Type B pancreatic cell (in vitro differentiated cells): ENCODE measurements around the gene CTNNB1. TPM values are rescaled to one million over a fixed set of nuclear protein-coding genes. Genes with fewer than 3 reads are reported as not detected.

ENCODE experiments used
- DNase-seq: peaks from one replicate; pipeline ENCODE4 v3.0.0; 2021; ENCODE audit warnings: mixed read lengths; ENCODE audit not compliant: unreplicated experiment; ENCODE audit errors: extremely low spot score
- H3K27ac Mint-ChIP-seq: 2 replicates; pipeline ENCODE4 v1.8.0; 2021; ENCODE audit warnings: mild to moderate bottlenecking, mixed read lengths
- H3K27me3 Mint-ChIP-seq: 2 replicates; pipeline ENCODE4 v1.8.0; 2021; ENCODE audit warnings: mixed read lengths
- H3K36me3 Mint-ChIP-seq: 2 replicates; pipeline ENCODE4 v1.8.0; 2021; ENCODE audit warnings: mixed read lengths
- H3K4me1 Mint-ChIP-seq: one replicate; pipeline ENCODE4 v1.8.0; 2021; ENCODE audit warnings: mixed read lengths; ENCODE audit not compliant: unreplicated experiment
- H3K4me3 Mint-ChIP-seq: 2 replicates; pipeline ENCODE4 v1.8.0; 2021; ENCODE audit warnings: mild to moderate bottlenecking, mixed read lengths
- H3K9me3 Mint-ChIP-seq: 2 replicates; pipeline ENCODE4 v1.8.0; 2021; ENCODE audit warnings: mixed read lengths
- total RNA-seq: library from RNA; stranded (reverse); gene quantifications from 2 replicates; pipeline ENCODE4 v1.2.1, GENCODE V29; 2021; ENCODE audit warnings: low replicate concordance
- TF ChIP-seq, protein P1 (sequence below): fragments of 200-600 bp; sonication (generic); conservative IDR thresholded peaks from 2 replicates; pipeline ENCODE4 v1.5.0; 2021; ENCODE audit warnings: antibody characterized with exemption, mild to moderate bottlenecking

CTNNB1 gene
- total RNA-seq, 1 donor from 2014 or later, result 471 TPM

DNA sequence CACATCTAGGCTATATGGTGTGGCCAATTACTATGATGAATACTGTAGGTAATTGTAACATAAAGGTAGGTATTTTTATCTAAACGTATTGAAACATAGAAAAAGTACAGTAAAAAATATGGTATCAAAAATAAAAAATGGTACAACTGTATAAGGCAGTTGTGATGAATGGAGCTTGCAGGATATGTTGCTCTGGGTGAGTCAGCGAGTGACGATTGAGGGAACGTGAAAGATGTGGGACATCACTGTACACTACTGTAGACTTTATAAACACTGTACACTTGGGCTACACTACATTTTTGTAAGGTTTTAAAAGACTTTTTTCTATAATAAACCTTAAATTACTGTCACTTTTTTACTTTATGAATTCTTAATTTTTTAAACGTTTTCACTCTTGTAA lies 10.3 kb downstream of the CTNNB1 start:
- H3K4me1 Mint-ChIP-seq, result peaks cover 61% of the 10 kb centered on the region
- no peak overlapping the region for H3K4me3 Mint-ChIP-seq
- H3K9me3 Mint-ChIP-seq, result peaks cover 24% of the 10 kb centered on the region
- peaks cover 38% of the 10 kb centered on the region for H3K36me3 Mint-ChIP-seq
- H3K27ac Mint-ChIP-seq, result peak overlapping the region; percentile 38
- no peak for DNase-seq
- TF ChIP-seq, protein P1, sequence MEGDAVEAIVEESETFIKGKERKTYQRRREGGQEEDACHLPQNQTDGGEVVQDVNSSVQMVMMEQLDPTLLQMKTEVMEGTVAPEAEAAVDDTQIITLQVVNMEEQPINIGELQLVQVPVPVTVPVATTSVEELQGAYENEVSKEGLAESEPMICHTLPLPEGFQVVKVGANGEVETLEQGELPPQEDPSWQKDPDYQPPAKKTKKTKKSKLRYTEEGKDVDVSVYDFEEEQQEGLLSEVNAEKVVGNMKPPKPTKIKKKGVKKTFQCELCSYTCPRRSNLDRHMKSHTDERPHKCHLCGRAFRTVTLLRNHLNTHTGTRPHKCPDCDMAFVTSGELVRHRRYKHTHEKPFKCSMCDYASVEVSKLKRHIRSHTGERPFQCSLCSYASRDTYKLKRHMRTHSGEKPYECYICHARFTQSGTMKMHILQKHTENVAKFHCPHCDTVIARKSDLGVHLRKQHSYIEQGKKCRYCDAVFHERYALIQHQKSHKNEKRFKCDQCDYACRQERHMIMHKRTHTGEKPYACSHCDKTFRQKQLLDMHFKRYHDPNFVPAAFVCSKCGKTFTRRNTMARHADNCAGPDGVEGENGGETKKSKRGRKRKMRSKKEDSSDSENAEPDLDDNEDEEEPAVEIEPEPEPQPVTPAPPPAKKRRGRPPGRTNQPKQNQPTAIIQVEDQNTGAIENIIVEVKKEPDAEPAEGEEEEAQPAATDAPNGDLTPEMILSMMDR, result no peak
- H3K27me3 Mint-ChIP-seq, result no peaks in the 10 kb centered on the region

DNA sequence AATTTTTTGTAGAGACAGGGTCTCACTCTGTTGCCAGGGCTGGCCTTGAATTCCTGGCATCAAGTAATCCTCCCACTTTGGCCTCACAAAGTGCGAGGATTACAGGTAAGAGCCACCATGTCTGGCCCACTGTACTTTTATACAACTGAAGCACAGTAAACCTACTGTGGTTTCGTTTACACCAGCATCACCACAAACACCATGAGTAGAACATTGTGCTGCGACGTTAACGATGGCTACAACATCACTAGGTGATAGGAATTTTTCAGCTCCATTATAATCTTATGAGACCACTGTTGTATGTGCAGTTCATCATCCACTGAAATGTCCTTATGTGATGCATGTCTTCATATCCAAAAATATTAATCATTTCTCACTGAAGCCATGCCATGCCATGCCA lies 11.7 kb downstream of the CTNNB1 start:
- H3K27me3 Mint-ChIP-seq, result no peaks in the 10 kb centered on the region
- H3K4me3 Mint-ChIP-seq, result no peak overlapping the region
- H3K4me1 Mint-ChIP-seq, result peaks cover 61% of the 10 kb centered on the region
- H3K36me3 Mint-ChIP-seq, result peaks cover 41% of the 10 kb centered on the region
- H3K27ac Mint-ChIP-seq, result no peak overlapping the region
- peaks cover 24% of the 10 kb centered on the region for H3K9me3 Mint-ChIP-seq
- TF ChIP-seq, protein P1, result no peak
- DNase-seq, result no peak

DNA sequence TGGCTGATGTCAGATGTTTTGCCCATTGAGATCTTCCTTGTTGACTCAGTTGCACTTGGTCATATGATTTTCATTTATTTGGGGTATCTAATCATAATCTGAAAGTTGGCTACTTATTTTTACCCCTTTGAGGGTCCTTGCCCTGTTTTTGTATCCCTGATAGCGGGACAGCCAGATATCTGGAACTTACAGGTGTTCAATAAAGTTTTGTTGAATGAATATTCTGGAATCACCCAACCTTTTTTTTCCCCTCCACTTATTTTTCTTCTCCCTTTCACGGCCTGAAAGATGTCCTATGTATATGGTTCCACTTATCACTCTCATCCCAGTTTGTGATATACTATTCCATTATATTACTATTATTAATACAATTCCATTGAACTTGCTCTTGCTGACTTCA lies 12.8 kb downstream of the CTNNB1 start:
- H3K4me3 Mint-ChIP-seq, result no peak overlapping the region
- TF ChIP-seq, protein P1, result no peak
- peaks cover 41% of the 10 kb centered on the region for H3K36me3 Mint-ChIP-seq
- peaks cover 24% of the 10 kb centered on the region for H3K9me3 Mint-ChIP-seq
- no peak overlapping the region for H3K27ac Mint-ChIP-seq
- DNase-seq, result no peak
- H3K27me3 Mint-ChIP-seq, result no peaks in the 10 kb centered on the region
- H3K4me1 Mint-ChIP-seq, result peaks cover 60% of the 10 kb centered on the region

DNA sequence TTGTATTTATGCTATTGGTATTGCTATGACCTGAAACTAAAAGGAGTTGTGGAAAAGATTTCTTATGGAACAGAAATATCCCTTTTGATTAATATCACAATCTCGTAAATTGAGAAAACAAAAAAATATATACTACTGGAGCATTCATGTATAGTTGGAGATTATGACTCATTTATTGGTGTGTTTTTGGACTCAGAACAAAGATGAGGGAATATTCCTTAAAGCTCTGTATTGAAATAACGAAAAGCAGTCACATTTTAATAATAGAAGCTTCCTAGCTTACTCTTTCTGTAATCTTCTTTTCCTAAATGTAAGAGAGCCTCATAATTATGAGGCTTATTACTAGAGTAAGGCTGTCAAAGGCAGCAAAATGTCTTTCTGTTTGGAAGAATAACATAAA lies 14.3 kb downstream of the CTNNB1 start:
- TF ChIP-seq, protein P1, result no peak
- H3K36me3 Mint-ChIP-seq, result peaks cover 32% of the 10 kb centered on the region
- peaks cover 52% of the 10 kb centered on the region for H3K4me1 Mint-ChIP-seq
- DNase-seq, result no peak
- peaks cover 19% of the 10 kb centered on the region for H3K9me3 Mint-ChIP-seq
- no peaks in the 10 kb centered on the region for H3K27me3 Mint-ChIP-seq
- H3K4me3 Mint-ChIP-seq, result no peak overlapping the region
- H3K27ac Mint-ChIP-seq, result peak overlapping the region; percentile 39

DNA sequence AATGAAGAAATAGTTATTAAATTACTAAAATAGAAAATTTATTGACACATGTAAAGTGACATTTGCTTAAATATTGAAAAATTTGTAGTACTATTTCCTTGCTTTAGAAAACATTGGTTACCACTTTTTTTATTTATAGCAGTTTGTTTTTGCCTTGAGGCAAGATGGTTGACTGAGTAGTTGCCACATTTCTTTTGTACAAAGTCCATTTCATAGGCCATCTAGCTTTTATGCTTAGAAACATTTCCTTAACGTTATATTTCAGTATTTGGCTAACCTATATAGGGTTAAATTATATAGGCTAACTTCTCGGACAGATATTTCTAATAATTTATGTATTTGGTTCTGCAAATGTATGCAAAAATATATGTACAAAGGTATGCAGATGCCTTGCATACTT lies 17.1 kb downstream of the CTNNB1 start:
- H3K27me3 Mint-ChIP-seq, result no peaks in the 10 kb centered on the region
- H3K4me1 Mint-ChIP-seq, result peaks cover 58% of the 10 kb centered on the region
- peaks cover 27% of the 10 kb centered on the region for H3K36me3 Mint-ChIP-seq
- H3K4me3 Mint-ChIP-seq, result no peak overlapping the region
- DNase-seq, result no peak
- H3K9me3 Mint-ChIP-seq, result peaks cover 8% of the 10 kb centered on the region
- H3K27ac Mint-ChIP-seq, result no peak overlapping the region
- TF ChIP-seq, protein P1, result no peak

DNA sequence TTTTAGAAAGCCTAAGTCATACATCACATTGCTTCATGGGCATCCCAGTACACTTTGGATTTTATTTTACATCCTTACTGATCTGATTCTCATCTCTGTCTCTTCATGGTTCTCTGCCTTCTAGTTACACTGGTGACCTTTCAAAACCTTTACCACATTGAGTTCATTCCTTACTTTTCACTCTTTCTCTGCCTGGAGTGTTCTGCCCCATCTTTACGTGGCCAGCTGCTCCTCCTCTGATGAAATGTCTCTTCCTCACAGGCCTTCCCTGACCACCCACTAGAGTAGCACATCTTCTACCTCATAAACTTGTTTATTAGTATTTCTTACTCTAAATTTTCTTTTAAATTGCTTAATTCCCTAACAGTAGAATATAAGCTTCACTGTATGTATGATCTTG lies 17.7 kb downstream of the CTNNB1 start:
- TF ChIP-seq, protein P1, result no peak
- Mint-ChIP-seq H3K27me3 (no peaks in the 10 kb centered on the region), H3K9me3 (peaks cover 2% of the 10 kb centered on the region), H3K4me3 (no peak overlapping the region), H3K36me3 (peaks cover 26% of the 10 kb centered on the region), H3K4me1 (peaks cover 64% of the 10 kb centered on the region), H3K27ac (no peak overlapping the region)
- no peak for DNase-seq
